Activated naive CD8-positive, alpha-beta T cell (primary cell): ENCODE measurements around the gene SLCO3A1.

Source experiments
- H3K27ac Mint-ChIP-seq: one replicate; pipeline ENCODE4 v1.8.0; 2021; ENCODE audit warnings: mixed read lengths
- H3K27me3 Mint-ChIP-seq: one replicate; pipeline ENCODE4 v1.8.0; 2021; ENCODE audit warnings: mixed read lengths
- H3K36me3 Mint-ChIP-seq: one replicate; pipeline ENCODE4 v1.8.0; 2021; ENCODE audit warnings: mixed read lengths
- H3K4me1 Mint-ChIP-seq: one replicate; pipeline ENCODE4 v1.8.0; 2021; ENCODE audit warnings: low read depth, mixed read lengths
- H3K4me3 Mint-ChIP-seq: one replicate; pipeline ENCODE4 v1.8.0; 2021; ENCODE audit warnings: mild to moderate bottlenecking, mixed read lengths
- H3K9me3 Mint-ChIP-seq: one replicate; pipeline ENCODE4 v1.8.0; 2021; ENCODE audit warnings: low read depth, mixed read lengths

SLCO3A1 gene

GRCh38 chr15:91885054-91885453 is 31.5 kb downstream of the SLCO3A1 start:
- Mint-ChIP-seq H3K36me3 (peaks cover 3% of the 10 kb centered on the region), H3K27me3 (no peaks in the 10 kb centered on the region), H3K9me3 (no peaks in the 10 kb centered on the region), H3K4me3 (no peak overlapping the region), H3K4me1 (peaks cover 20% of the 10 kb centered on the region), H3K27ac (no peak overlapping the region)

GRCh38 chr15:91885714-91886270 is 32.3 kb downstream of the SLCO3A1 start:
- H3K27me3 Mint-ChIP-seq: no peaks in the 10 kb centered on the region
- peaks cover 3% of the 10 kb centered on the region for H3K36me3 Mint-ChIP-seq
- H3K9me3 Mint-ChIP-seq: no peaks in the 10 kb centered on the region
- no peak overlapping the region for H3K27ac Mint-ChIP-seq
- H3K4me3 Mint-ChIP-seq: no peak overlapping the region
- peaks cover 18% of the 10 kb centered on the region for H3K4me1 Mint-ChIP-seq

GRCh38 chr15:91886878-91887277 is 33.4 kb downstream of the SLCO3A1 start:
- H3K4me3 Mint-ChIP-seq: no peak overlapping the region
- peaks cover 13% of the 10 kb centered on the region for H3K4me1 Mint-ChIP-seq
- H3K36me3 Mint-ChIP-seq: peaks cover 3% of the 10 kb centered on the region
- no peaks in the 10 kb centered on the region for H3K9me3 Mint-ChIP-seq
- H3K27ac Mint-ChIP-seq: no peak overlapping the region
- no peaks in the 10 kb centered on the region for H3K27me3 Mint-ChIP-seq

- Mint-ChIP-seq H3K9me3 (peaks cover under 1% of the 10 kb centered on the region), H3K27ac (no peak overlapping the region), H3K27me3 (no peaks in the 10 kb centered on the region), H3K4me1 (peaks cover 13% of the 10 kb centered on the region), H3K36me3 (peaks cover 6% of the 10 kb centered on the region), H3K4me3 (no peak overlapping the region)
These were observed 33.8 kb downstream of the SLCO3A1 start for GRCh38 chr15:91887321-91887720.

- H3K4me1 Mint-ChIP-seq: peaks cover 13% of the 10 kb centered on the region
- no peaks in the 10 kb centered on the region for H3K27me3 Mint-ChIP-seq
- H3K27ac Mint-ChIP-seq: no peak overlapping the region
- H3K9me3 Mint-ChIP-seq: peaks cover 5% of the 10 kb centered on the region
- peaks cover 11% of the 10 kb centered on the region for H3K36me3 Mint-ChIP-seq
- H3K4me3 Mint-ChIP-seq: no peak overlapping the region
These were observed 34.4 kb downstream of the SLCO3A1 start for GRCh38 chr15:91887921-91888373.

- no peak overlapping the region for H3K27ac Mint-ChIP-seq
- no peak overlapping the region for H3K4me3 Mint-ChIP-seq
- H3K4me1 Mint-ChIP-seq: peaks cover 18% of the 10 kb centered on the region
- H3K36me3 Mint-ChIP-seq: peaks cover 16% of the 10 kb centered on the region
- peaks cover 5% of the 10 kb centered on the region for H3K9me3 Mint-ChIP-seq
- H3K27me3 Mint-ChIP-seq: no peaks in the 10 kb centered on the region
These were observed 35.8 kb downstream of the SLCO3A1 start for GRCh38 chr15:91889111-91889815.

- Mint-ChIP-seq H3K4me1 (peaks cover 25% of the 10 kb centered on the region), H3K27me3 (no peaks in the 10 kb centered on the region), H3K27ac (no peak overlapping the region), H3K4me3 (no peak overlapping the region), H3K9me3 (peaks cover 5% of the 10 kb centered on the region), H3K36me3 (peaks cover 16% of the 10 kb centered on the region)
These were observed 37.1 kb downstream of the SLCO3A1 start for GRCh38 chr15:91890614-91891013.

GRCh38 chr15:91891101-91891500 is 37.6 kb downstream of the SLCO3A1 start:
- Mint-ChIP-seq H3K27me3 (no peaks in the 10 kb centered on the region), H3K4me1 (peaks cover 21% of the 10 kb centered on the region), H3K36me3 (peaks cover 19% of the 10 kb centered on the region), H3K9me3 (peaks cover 5% of the 10 kb centered on the region), H3K4me3 (no peak overlapping the region), H3K27ac (no peak overlapping the region)

GRCh38 chr15:91891788-91892345 is 38.4 kb downstream of the SLCO3A1 start:
- Mint-ChIP-seq H3K36me3 (peaks cover 20% of the 10 kb centered on the region), H3K9me3 (peaks cover 5% of the 10 kb centered on the region), H3K4me3 (no peak overlapping the region), H3K27ac (no peak overlapping the region), H3K27me3 (no peaks in the 10 kb centered on the region), H3K4me1 (peaks cover 18% of the 10 kb centered on the region)

- peaks cover 20% of the 10 kb centered on the region for H3K36me3 Mint-ChIP-seq
- no peak overlapping the region for H3K27ac Mint-ChIP-seq
- no peak overlapping the region for H3K4me3 Mint-ChIP-seq
- H3K27me3 Mint-ChIP-seq: no peaks in the 10 kb centered on the region
- H3K9me3 Mint-ChIP-seq: peaks cover 5% of the 10 kb centered on the region
- H3K4me1 Mint-ChIP-seq: peaks cover 18% of the 10 kb centered on the region
These were observed 38.9 kb downstream of the SLCO3A1 start for GRCh38 chr15:91892436-91892835.

- H3K9me3 Mint-ChIP-seq: peaks cover 5% of the 10 kb centered on the region
- H3K4me1 Mint-ChIP-seq: peaks cover 14% of the 10 kb centered on the region
- no peak overlapping the region for H3K27ac Mint-ChIP-seq
- H3K36me3 Mint-ChIP-seq: peaks cover 24% of the 10 kb centered on the region
- no peak overlapping the region for H3K4me3 Mint-ChIP-seq
- no peaks in the 10 kb centered on the region for H3K27me3 Mint-ChIP-seq
These were observed 41.1 kb downstream of the SLCO3A1 start for GRCh38 chr15:91894606-91895005.

- Mint-ChIP-seq H3K36me3 (peaks cover 28% of the 10 kb centered on the region), H3K4me1 (peaks cover 14% of the 10 kb centered on the region), H3K27ac (no peak overlapping the region), H3K27me3 (no peaks in the 10 kb centered on the region), H3K9me3 (peaks cover 5% of the 10 kb centered on the region), H3K4me3 (no peak overlapping the region)
These were observed 41.5 kb downstream of the SLCO3A1 start for GRCh38 chr15:91895051-91895450.

- Mint-ChIP-seq H3K4me1 (peaks cover 14% of the 10 kb centered on the region), H3K36me3 (peaks cover 35% of the 10 kb centered on the region), H3K4me3 (no peak overlapping the region), H3K27ac (no peak overlapping the region), H3K27me3 (no peaks in the 10 kb centered on the region), H3K9me3 (peaks cover 12% of the 10 kb centered on the region)
These were observed 43.0 kb downstream of the SLCO3A1 start for GRCh38 chr15:91896341-91897055.

- peaks cover 34% of the 10 kb centered on the region for H3K36me3 Mint-ChIP-seq
- H3K4me1 Mint-ChIP-seq: peaks cover 14% of the 10 kb centered on the region
- H3K4me3 Mint-ChIP-seq: no peak overlapping the region
- H3K27ac Mint-ChIP-seq: no peak overlapping the region
- peaks cover 13% of the 10 kb centered on the region for H3K9me3 Mint-ChIP-seq
- no peaks in the 10 kb centered on the region for H3K27me3 Mint-ChIP-seq
These were observed 44.3 kb downstream of the SLCO3A1 start for GRCh38 chr15:91897585-91898372.
